ENCODE results near the gene RIMBP2. TPM values are rescaled to one million over a fixed set of nuclear protein-coding genes. Genes with fewer than 3 reads are reported as not detected.
"Not testable (repeated sequence)": the region's sequence is repeated elsewhere in the genome, so short reads cannot be mapped to it uniquely, and the experiment has no call there.

Gene RIMBP2
- total and polyA plus RNA-seq, 9 of the 15 experiments (the other 6 are each of a cell fraction or from before 2014, with no cell fraction given) = not detected

DNA sequence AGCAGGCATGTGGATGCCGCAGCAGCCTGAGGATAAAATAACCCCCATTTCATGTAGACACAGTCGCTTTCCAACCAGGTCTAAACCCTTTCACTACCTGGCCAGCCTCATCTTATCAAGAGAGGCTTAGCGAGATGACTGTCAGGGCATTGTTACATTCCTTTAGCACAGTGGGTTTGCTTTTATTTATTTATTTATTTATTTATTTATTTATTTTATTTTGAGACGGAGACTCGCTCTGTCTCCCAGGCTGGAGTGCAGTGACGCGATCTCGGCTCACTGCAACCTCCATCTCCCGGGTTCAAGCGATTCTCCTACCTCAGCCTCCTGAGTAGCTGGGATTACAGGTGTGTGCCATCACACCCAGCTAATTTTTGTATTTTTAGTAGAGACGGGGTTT is 35.9 kb upstream of the RIMBP2 start:
- H3K9ac ChIP-seq (ENCODE audit: insufficient read depth in 1 of 2, low read depth in 2 of 2, low read length in 2 of 2); H3K79me2 ChIP-seq (ENCODE audit: control insufficient read depth, insufficient read depth, low read length); H3K4me2 ChIP-seq (ENCODE audit: insufficient read depth, low read length); H3K4me1 ChIP-seq (replicated peaks in 1 of 2; ENCODE audit: control insufficient read depth in 2 of 2, insufficient read depth in 2 of 2, low read length in 2 of 2); H2AFZ ChIP-seq (ENCODE audit: low read depth, low read length); H3K4me3 ChIP-seq; H4K20me1 ChIP-seq (replicated peaks; ENCODE audit: control insufficient read depth, insufficient read depth, low read length); BruUV-seq (replicated peaks); ATAC-seq; POLR2A ChIA-PET; FAIRE-seq; H3K9me3 ChIP-seq (replicated peaks; ENCODE audit: control insufficient read depth, insufficient read depth, low read depth, low read length); DNase-seq (ENCODE audit: extremely low read depth in 1 of 4, low spot score in 3 of 4); H3K27ac ChIP-seq (ENCODE audit: extremely low read depth, low read depth, low read length); H3K36me3 ChIP-seq (ENCODE audit: control insufficient read depth, insufficient read depth, low read length); CTCF ChIA-PET (ENCODE audit: low intra/inter-chr PET ratio); H3K9me1 ChIP-seq (ENCODE audit: control insufficient read depth, insufficient read depth, low read length): not testable (repeated sequence)
- intact Hi-C loops (cut with micrococcal nuclease) = loop anchor here (5.0 kb wide), 1 partner anchor 705 kb away; no protein-coding TSS in a partner anchor
- in situ Hi-C loops (cut with MboI) = loop anchor here (5.0 kb wide), 1 partner anchor 350 kb away; no protein-coding TSS in a partner anchor
- WGBS (ENCODE audit: insufficient coverage, low coverage, missing lambda C conversion rate) = 10% methylated on average over 11 of the region's 11 CpGs
- peaks cover 7 to 20% of the 10 kb centered on the region in 2 experiments for H3K27me3 ChIP-seq (ENCODE audit: control insufficient read depth in 2 of 2, insufficient read depth in 2 of 2, low read length in 2 of 2)

DNA sequence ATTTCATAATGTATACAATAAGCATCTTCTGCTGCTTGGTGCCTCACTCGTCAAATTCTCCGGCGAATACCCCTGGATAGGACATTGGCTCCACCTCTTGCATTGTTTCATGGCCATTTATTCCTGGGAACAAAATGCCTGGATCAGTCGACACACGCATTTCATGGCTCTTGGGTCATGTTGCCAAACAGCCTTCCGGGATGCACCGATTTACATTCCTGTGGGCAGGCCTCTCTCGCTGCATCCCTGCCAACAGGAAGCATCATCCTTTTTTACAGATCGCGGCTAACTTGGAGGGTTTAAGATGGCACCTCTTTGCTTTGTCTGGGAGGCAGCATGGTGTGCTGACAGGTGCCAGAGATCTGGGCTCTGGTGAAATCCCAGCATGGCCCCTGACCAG is 32.7 kb upstream of the RIMBP2 start:
- in situ Hi-C loops (cut with MboI) = loop anchor here (25.0 kb wide), 1 partner anchor 711 kb away; no protein-coding TSS in a partner anchor
- intact Hi-C loops (cut with micrococcal nuclease) = loop anchor here (2.0 to 10.0 kb wide), 4 partner anchors 86 to 468 kb away; no protein-coding TSS in a partner anchor
- ATAC-seq (no peak), FAIRE-seq (no peak), DNase-seq (ENCODE audit: extremely low read depth in 1 of 4, low spot score in 3 of 4) (no peak)
- Histone ChIP-seq H3K4me1 (replicated peaks in 1 of 2; ENCODE audit: control insufficient read depth in 2 of 2, insufficient read depth in 2 of 2, low read length in 2 of 2) (no peaks in the 10 kb centered on the region; a peak in 1 of 5 replicates), H3K9me1 (ENCODE audit: control insufficient read depth, insufficient read depth, low read length) (no peaks in the 10 kb centered on the region), H2AFZ (ENCODE audit: low read depth, low read length) (no peak overlapping the region), H3K9ac (ENCODE audit: insufficient read depth in 1 of 2, low read depth in 2 of 2, low read length in 2 of 2) (no peak overlapping the region), H3K9me3 (replicated peaks; ENCODE audit: control insufficient read depth, insufficient read depth, low read depth, low read length) (no peaks in the 10 kb centered on the region), H3K27me3 (ENCODE audit: control insufficient read depth in 2 of 2, insufficient read depth in 2 of 2, low read length in 2 of 2) (peaks cover 7 to 28% of the 10 kb centered on the region in 2 experiments), H3K79me2 (ENCODE audit: control insufficient read depth, insufficient read depth, low read length) (no peaks in the 10 kb centered on the region), H3K4me3 (no peak overlapping the region), H4K20me1 (replicated peaks; ENCODE audit: control insufficient read depth, insufficient read depth, low read length) (no peaks in the 10 kb centered on the region), H3K4me2 (ENCODE audit: insufficient read depth, low read length) (no peak overlapping the region), H3K27ac (ENCODE audit: extremely low read depth, low read depth, low read length) (no peak overlapping the region), H3K36me3 (ENCODE audit: control insufficient read depth, insufficient read depth, low read length) (no peaks in the 10 kb centered on the region)
- POLR2A ChIA-PET = interaction anchor here (0.7 to 1.7 kb wide), 5 partner anchors 9 to 1492 kb away, joined by 3 to 5 read pairs (median 4); no protein-coding TSS in a partner anchor
- BruUV-seq (replicated peaks) = no TSS peak
- CTCF ChIA-PET (ENCODE audit: low intra/inter-chr PET ratio) = no interaction called here
- 0% methylated on average over 10 of the region's 10 CpGs for WGBS (ENCODE audit: insufficient coverage, low coverage, missing lambda C conversion rate)
- no peak for TF ChIP-seq ZNF3 (CRISPR knock-in tag; IDR thresholded peaks at IDR 0.05)
- TF ChIP-seq YY1 (IDR thresholded peaks at IDR 0.05; ENCODE audit: borderline replicate concordance in 1 of 3, control insufficient read depth in 1 of 3, extremely low read depth in 1 of 3, insufficient read depth in 3 of 3, insufficient read length in 1 of 3, insufficient replicate concordance in 2 of 3, low read depth in 1 of 3, low read length in 2 of 3) = no peak
- TF ChIP-seq, protein P1, sequence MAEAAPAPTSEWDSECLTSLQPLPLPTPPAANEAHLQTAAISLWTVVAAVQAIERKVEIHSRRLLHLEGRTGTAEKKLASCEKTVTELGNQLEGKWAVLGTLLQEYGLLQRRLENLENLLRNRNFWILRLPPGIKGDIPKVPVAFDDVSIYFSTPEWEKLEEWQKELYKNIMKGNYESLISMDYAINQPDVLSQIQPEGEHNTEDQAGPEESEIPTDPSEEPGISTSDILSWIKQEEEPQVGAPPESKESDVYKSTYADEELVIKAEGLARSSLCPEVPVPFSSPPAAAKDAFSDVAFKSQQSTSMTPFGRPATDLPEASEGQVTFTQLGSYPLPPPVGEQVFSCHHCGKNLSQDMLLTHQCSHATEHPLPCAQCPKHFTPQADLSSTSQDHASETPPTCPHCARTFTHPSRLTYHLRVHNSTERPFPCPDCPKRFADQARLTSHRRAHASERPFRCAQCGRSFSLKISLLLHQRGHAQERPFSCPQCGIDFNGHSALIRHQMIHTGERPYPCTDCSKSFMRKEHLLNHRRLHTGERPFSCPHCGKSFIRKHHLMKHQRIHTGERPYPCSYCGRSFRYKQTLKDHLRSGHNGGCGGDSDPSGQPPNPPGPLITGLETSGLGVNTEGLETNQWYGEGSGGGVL (CRISPR knock-in tag; IDR thresholded peaks at IDR 0.05) = no peak
- TF ChIP-seq, protein P2, sequence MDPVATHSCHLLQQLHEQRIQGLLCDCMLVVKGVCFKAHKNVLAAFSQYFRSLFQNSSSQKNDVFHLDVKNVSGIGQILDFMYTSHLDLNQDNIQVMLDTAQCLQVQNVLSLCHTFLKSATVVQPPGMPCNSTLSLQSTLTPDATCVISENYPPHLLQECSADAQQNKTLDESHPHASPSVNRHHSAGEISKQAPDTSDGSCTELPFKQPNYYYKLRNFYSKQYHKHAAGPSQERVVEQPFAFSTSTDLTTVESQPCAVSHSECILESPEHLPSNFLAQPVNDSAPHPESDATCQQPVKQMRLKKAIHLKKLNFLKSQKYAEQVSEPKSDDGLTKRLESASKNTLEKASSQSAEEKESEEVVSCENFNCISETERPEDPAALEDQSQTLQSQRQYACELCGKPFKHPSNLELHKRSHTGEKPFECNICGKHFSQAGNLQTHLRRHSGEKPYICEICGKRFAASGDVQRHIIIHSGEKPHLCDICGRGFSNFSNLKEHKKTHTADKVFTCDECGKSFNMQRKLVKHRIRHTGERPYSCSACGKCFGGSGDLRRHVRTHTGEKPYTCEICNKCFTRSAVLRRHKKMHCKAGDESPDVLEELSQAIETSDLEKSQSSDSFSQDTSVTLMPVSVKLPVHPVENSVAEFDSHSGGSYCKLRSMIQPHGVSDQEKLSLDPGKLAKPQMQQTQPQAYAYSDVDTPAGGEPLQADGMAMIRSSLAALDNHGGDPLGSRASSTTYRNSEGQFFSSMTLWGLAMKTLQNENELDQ (CRISPR knock-in tag; IDR thresholded peaks at IDR 0.05; ENCODE audit: borderline replicate concordance) = no peak

All from K562 (cell line).